H1 (cell line): ENCODE measurements around the gene LDB1. TPM values are rescaled to one million over a fixed set of nuclear protein-coding genes. Genes with fewer than 3 reads are reported as not detected.

Experiments used
- CTCF ChIA-PET: fragments of 300-600 bp; sonication (Branson Sonifier 250); formaldehyde crosslinking; loops from one replicate; lab custom pipeline; 2021; ENCODE audit not compliant: partially characterized antibody; lab: Charles Lee
- POLR2A ChIA-PET: fragments of 300-600 bp; sonication (Branson Sonifier 250); formaldehyde crosslinking; loops from one replicate; lab custom pipeline; 2021; ENCODE audit warnings: inconsistent platforms; ENCODE audit not compliant: partially characterized antibody; lab: Charles Lee
- DNase-seq, 2 experiments: peaks; one replicate each; pipeline versions ENCODE4 v3.0.0 to v3.0.0-alpha.2; 2010 to 2022; ENCODE audit warnings: low spot score in 2 of 2, low read depth in 1 of 2, mixed read lengths in 1 of 2
- FAIRE-seq: peaks from 2 replicates; lab custom pipeline; 2011; peaks lifted over from hg19 to GRCh38; lab: Jason Lieb, UNC
- H2AFZ ChIP-seq: 2 replicates; pipeline ENCODE4 v1.8.1; 2012; ENCODE audit warnings: low read length, inconsistent platforms
- H2AK5ac ChIP-seq: 2 replicates; pipeline ENCODE4 v1.6.1; 2013; ENCODE audit warnings: low read depth, low read length
- H2BK120ac ChIP-seq: replicated peaks from 2 replicates; pipeline ENCODE3; 2013; ENCODE audit warnings: low read depth, low read length, inconsistent platforms
- H2BK12ac ChIP-seq: 2 replicates; pipeline ENCODE4 v1.6.1; 2013; ENCODE audit warnings: low read depth, low read length
- H2BK15ac ChIP-seq: 2 replicates; pipeline ENCODE4 v1.6.1; 2013; ENCODE audit warnings: low read length
- H2BK20ac ChIP-seq: 2 replicates; pipeline ENCODE4 v1.6.1; 2013; ENCODE audit warnings: low read length
- H2BK5ac ChIP-seq: 2 replicates; pipeline ENCODE4 v1.6.1; 2013; ENCODE audit warnings: low read depth, low read length
- H3K14ac ChIP-seq: 2 replicates; pipeline ENCODE4 v1.6.1; 2013; ENCODE audit warnings: inconsistent platforms; ENCODE audit not compliant: insufficient read length
- H3K18ac ChIP-seq: 2 replicates; pipeline ENCODE4 v1.6.1; 2013; ENCODE audit warnings: low read length; ENCODE audit errors: extremely low read depth
- H3K23ac ChIP-seq: 2 replicates; pipeline ENCODE4 v1.6.1; 2013; ENCODE audit warnings: inconsistent platforms; ENCODE audit not compliant: insufficient read length
- H3K23me2 ChIP-seq: 2 replicates; pipeline ENCODE4 v1.6.1; 2013; ENCODE audit warnings: low read depth, low read length
- H3K27ac ChIP-seq: 2 replicates; pipeline ENCODE4 v1.6.1; 2011; ENCODE audit warnings: low read depth, low read length, inconsistent platforms
- H3K27me3 ChIP-seq, 4 experiments: replicated peaks in 1 of 4; 1 replicate in 1 of 4; 2 replicates in 3 of 4; pipeline versions ENCODE4 v1.6.1 to v1.8.1; 2011 to 2013; ENCODE audit warnings: low read length in 3 of 4, mild to moderate bottlenecking in 3 of 4, inconsistent platforms in 2 of 4, mixed read lengths in 2 of 4, moderate library complexity in 1 of 4; ENCODE audit not compliant: control insufficient read depth in 3 of 4, insufficient read depth in 3 of 4; ENCODE audit errors: extremely low read depth in 1 of 4
- H3K36me3 ChIP-seq, 4 experiments: 2 replicates each; pipeline versions ENCODE4 v1.6.1 to v1.8.1; 2011 to 2013; ENCODE audit warnings: mild to moderate bottlenecking in 4 of 4, low read length in 3 of 4, moderate library complexity in 2 of 4, control low read depth in 1 of 4, inconsistent platforms in 1 of 4; ENCODE audit not compliant: insufficient read depth in 4 of 4, control insufficient read depth in 2 of 4
- H3K4ac ChIP-seq: replicated peaks from 2 replicates; pipeline ENCODE3; 2013; ENCODE audit warnings: low read length, low read depth, mixed read lengths, inconsistent platforms; ENCODE audit not compliant: insufficient read length
- H3K4me1 ChIP-seq, 4 experiments: replicated peaks in 1 of 4; 1 replicate in 1 of 4; 2 replicates in 3 of 4; pipeline versions ENCODE4 v1.6.1 to v1.8.1; 2011 to 2013; ENCODE audit warnings: low read length in 3 of 4, inconsistent platforms in 2 of 4, mixed read lengths in 1 of 4; ENCODE audit not compliant: insufficient read depth in 4 of 4, control insufficient read depth in 3 of 4
- H3K4me2 ChIP-seq, 2 experiments: 2 replicates each; pipeline versions ENCODE4 v1.6.1 to v1.8.1; 2011 to 2013; ENCODE audit warnings: low read depth in 2 of 2, low read length in 2 of 2, control low read depth in 1 of 2, inconsistent platforms in 1 of 2, mild to moderate bottlenecking in 1 of 2; ENCODE audit not compliant: insufficient read depth in 1 of 2
- H3K4me3 ChIP-seq, 4 experiments: fragments of 200-600, 300-600 bp in 1 of 4; sonication (generic), shearing (Covaris generic), sonication (Bioruptor Twin) in 1 of 4; 2 replicates each; pipeline versions ENCODE4 v1.5.1 to v1.8.1; 2011 to 2016; ENCODE audit warnings: low read length in 4 of 4, low read depth in 3 of 4, control low read depth in 2 of 4, inconsistent platforms in 2 of 4, mild to moderate bottlenecking in 2 of 4, mixed read lengths in 1 of 4, moderate library complexity in 1 of 4; ENCODE audit not compliant: insufficient read depth in 2 of 4; ENCODE audit errors: extremely low read depth in 1 of 4
- H3K56ac ChIP-seq: replicated peaks from 2 replicates; pipeline ENCODE3; 2013; ENCODE audit warnings: low read depth, mild to moderate bottlenecking, mixed read lengths, low read length, inconsistent platforms; ENCODE audit not compliant: insufficient read length
- H3K79me1 ChIP-seq: 2 replicates; pipeline ENCODE4 v1.6.1; 2013; ENCODE audit warnings: low read depth, low read length, control low read depth
- H3K79me2 ChIP-seq, 2 experiments: 2 replicates each; pipeline versions ENCODE4 v1.6.1 to v1.8.1; 2012 to 2013; ENCODE audit warnings: low read length in 2 of 2, mild to moderate bottlenecking in 2 of 2, inconsistent platforms in 1 of 2; ENCODE audit not compliant: insufficient read depth in 2 of 2, control insufficient read depth in 1 of 2
- H3K9ac ChIP-seq, 4 experiments: replicated peaks in 1 of 4; 1 replicate in 1 of 4; 2 replicates in 3 of 4; pipeline versions ENCODE4 v1.6.1 to v1.8.1; 2011 to 2013; ENCODE audit warnings: low read depth in 3 of 4, low read length in 3 of 4, control low read depth in 2 of 4, mild to moderate bottlenecking in 2 of 4, moderate library complexity in 2 of 4, inconsistent platforms in 1 of 4; ENCODE audit errors: extremely low read depth in 1 of 4
- H3K9me3 ChIP-seq, 2 experiments: 2 replicates each; pipeline versions ENCODE4 v1.6.1 to v1.8.1; 2012 to 2013; ENCODE audit warnings: mild to moderate bottlenecking in 2 of 2, moderate library complexity in 2 of 2, control low read depth in 1 of 2, inconsistent platforms in 1 of 2, low read depth in 1 of 2, low read length in 1 of 2, mixed read lengths in 1 of 2; ENCODE audit not compliant: insufficient read depth in 2 of 2
- H4K20me1 ChIP-seq, 2 experiments: replicated peaks in 1 of 2; 2 replicates each; pipeline versions ENCODE3 to v1.8.1; 2011 to 2013; ENCODE audit warnings: inconsistent platforms in 2 of 2, low read length in 2 of 2, mild to moderate bottlenecking in 1 of 2; ENCODE audit not compliant: insufficient read depth in 2 of 2, control insufficient read depth in 1 of 2
- H4K5ac ChIP-seq: 2 replicates; pipeline ENCODE4 v1.6.1; 2013; ENCODE audit warnings: low read length, low read depth, mixed read lengths, inconsistent platforms; ENCODE audit not compliant: insufficient read length
- H4K8ac ChIP-seq: 2 replicates; pipeline ENCODE4 v1.8.0; 2013; ENCODE audit warnings: mild to moderate bottlenecking, moderate library complexity, low read length, inconsistent platforms; ENCODE audit not compliant: insufficient read depth; ENCODE audit errors: extremely low read depth
- H4K91ac ChIP-seq: replicated peaks from 2 replicates; pipeline ENCODE3; 2013; ENCODE audit warnings: low read length, mixed read lengths, inconsistent platforms; ENCODE audit not compliant: insufficient read length
- ATF2 ChIP-seq: IDR thresholded peaks from 2 replicates; pipeline ENCODE4 v1.6.1; 2012; ENCODE audit warnings: low read length, inconsistent platforms
- CBX5 ChIP-seq: fragments of 300-800, 300-1000 bp; sonication (generic); IDR thresholded peaks from 2 replicates; pipeline ENCODE4 v1.7.1; 2016; ENCODE audit warnings: antibody characterized with exemption, low read length, low read depth
- EGR1 ChIP-seq: IDR thresholded peaks from 2 replicates; pipeline ENCODE4 v1.6.1; 2011; ENCODE audit warnings: low read depth, low read length, borderline replicate concordance
- FOSL1 ChIP-seq: IDR thresholded peaks from 2 replicates; pipeline ENCODE4 v1.6.1; 2011; ENCODE audit warnings: mild to moderate bottlenecking, low read depth, low read length, moderate library complexity; ENCODE audit not compliant: insufficient read depth
- MAFK ChIP-seq: IDR thresholded peaks from 2 replicates; pipeline ENCODE4 v1.6.1; 2012; ENCODE audit warnings: low read depth, mild to moderate bottlenecking, improper control_type of control experiment, low read length
- RAD21 ChIP-seq, 2 experiments: IDR thresholded peaks in 1 of 2; conservative IDR thresholded peaks in 1 of 2; 2 replicates each; pipeline ENCODE4 v1.6.1; 2011; ENCODE audit warnings: low read depth in 2 of 2, low read length in 2 of 2, improper control_type of control experiment in 1 of 2, inconsistent platforms in 1 of 2, mild to moderate bottlenecking in 1 of 2, moderate library complexity in 1 of 2
- RBBP5 ChIP-seq: IDR thresholded peaks from 2 replicates; pipeline ENCODE4 v1.7.1; 2012; ENCODE audit warnings: low read depth, mild to moderate bottlenecking, inconsistent platforms, low read length, moderate library complexity, borderline replicate concordance
- SIRT6 ChIP-seq: IDR thresholded peaks from one replicate; pipeline ENCODE4 v1.7.1; 2012; ENCODE audit warnings: low read length, inconsistent platforms
- SP4 ChIP-seq: IDR thresholded peaks from 2 replicates; pipeline ENCODE4 v1.6.1; 2012; ENCODE audit warnings: low read length, inconsistent platforms
- WGBS, 2 experiments: shearing (Covaris generic) in 1 of 2; methylation state at CpG; one replicate each; pipeline versions ENCODE4 v1.1.6 to v1.1.7; 2013 to 2015; ENCODE audit warnings: low lambda C conversion rate in 2 of 2, mixed read lengths in 2 of 2, inconsistent platforms in 1 of 2, low coverage in 1 of 2, missing lambda C conversion rate in 1 of 2; ENCODE audit not compliant: insufficient replicate concordance in 2 of 2, insufficient coverage in 1 of 2, insufficient read length in 1 of 2; ENCODE audit errors: extremely low coverage in 1 of 2, missing lambda C conversion rate in 1 of 2; 5-methylcytosine and 5-hydroxymethylcytosine counted together
- polyA plus RNA-seq, 7 experiments: library from polyadenylated mRNA; depleted of rRNA in 3 of 7; stranded (reverse) in 5 of 7; unstranded in 2 of 7; fragments of >200 nt in 5 of 7; fragments of 200-250 nt in 2 of 7; gene quantifications; 1 replicate in 5 of 7; 2 replicates in 1 of 7; 4 replicates in 1 of 7; pipeline versions ENCODE4 v1.2.1 to v1.2.3, GENCODE V29; 2011 to 2013; ENCODE audit warnings: missing spikeins in 2 of 7, mixed read lengths in 2 of 7
- total RNA-seq: library from RNA; stranded (reverse); fragmentation: NEBNext Ultra II Directional; extraction: Animal tissue kit (Norgen Biotek cat#: 25700); gene quantifications from 2 replicates; pipeline ENCODE4 v1.2.1, GENCODE V29; 2021

The LDB1 gene
- total and polyA plus RNA-seq, 2 of the 8 experiments (the other 6 are each of a cell fraction or from before 2014, with no cell fraction given) = 88.4 to 138 TPM

- H3K9ac ChIP-seq = peak overlapping the region in 3 of 4 experiments; percentile 75 to 84 (median 76); a peak in 6 of 7 replicates
- no peak overlapping the region for H3K14ac ChIP-seq
- peaks cover 21% of the 10 kb centered on the region for H3K23me2 ChIP-seq
- H3K18ac ChIP-seq = peak overlapping the region; percentile 89
- H2BK20ac ChIP-seq = peak overlapping the region; percentile 64; the same call in 1 of the 2 replicates
- H2BK15ac ChIP-seq = 0 out of 2 replicates have a peak overlapping the region, but pooled peaks have one; percentile 68
- peaks cover 0 to 3% of the 10 kb centered on the region in 2 experiments for H4K20me1 ChIP-seq
- CTCF ChIA-PET = interaction anchor here (0.7 to 4.5 kb wide), 5 partner anchors 10 to 47 kb away, joined by 3 to 28 read pairs (median 10); partner anchors contain the start of gene PPRC1
- no peak overlapping the region for H2AFZ ChIP-seq
- no peak overlapping the region for H3K23ac ChIP-seq
- peak overlapping the region; percentile 34 for H2BK120ac ChIP-seq
- H4K91ac ChIP-seq = peak overlapping the region; percentile 89
- DNase-seq = peak; percentile 89 to 91
- H3K79me2 ChIP-seq = peaks cover 8 to 33% of the 10 kb centered on the region in 2 experiments
- 1% methylated on average over 15 of the region's 15 CpGs; no CpG with 5 or more reads in 1 of the 2 experiments for WGBS, 2 experiments
- no peak overlapping the region; the same call in 1 of the 2 replicates for H2AK5ac ChIP-seq
- H2BK5ac ChIP-seq = peak overlapping the region; percentile 98
- H2BK12ac ChIP-seq = peak overlapping the region; percentile 94
- H3K4ac ChIP-seq = peak overlapping the region; percentile 3
- peak overlapping the region; percentile 65 to 94 for H3K4me2 ChIP-seq
- H3K9me3 ChIP-seq = no peaks in the 10 kb centered on the region
- H3K27ac ChIP-seq = peak overlapping the region; percentile 85
- peak overlapping the region; percentile 76; the same call in 1 of the 2 replicates for H4K8ac ChIP-seq
- H3K79me1 ChIP-seq = peaks cover 3% of the 10 kb centered on the region; the same call in 1 of the 2 replicates
- H3K4me1 ChIP-seq = peaks cover 22 to 42% (median 28%) of the 10 kb centered on the region in 4 experiments
- H3K27me3 ChIP-seq = no peaks in the 10 kb centered on the region
- H3K56ac ChIP-seq = peak overlapping the region; percentile 92
- POLR2A ChIA-PET = interaction anchor here (0.6 to 4.0 kb wide), 17 partner anchors 7 to 523 kb away, joined by 3 to 37 read pairs (median 4); partner anchors contain the start of genes NOLC1, OGA, PPRC1 and TRIM8
- H3K4me3 ChIP-seq = peak overlapping the region; percentile 80 to 93 (median 84)
- H4K5ac ChIP-seq = peak overlapping the region; percentile 81
- peak; percentile 85 for FAIRE-seq
- no peaks in the 10 kb centered on the region for H3K36me3 ChIP-seq
- no peak for TF ChIP-seq CBX5
- no peak for TF ChIP-seq SP4
- no peak for TF ChIP-seq MAFK
- no peak for TF ChIP-seq RAD21 (IDR thresholded peaks at IDR 0.05 in 1 of 2, conservative IDR thresholded peaks at IDR 0.05 in 1 of 2; ENCODE audit: low read depth in 2 of 2, low read length in 2 of 2)
- TF ChIP-seq RBBP5 = peak; percentile 58; the same call in 1 of the 2 replicates
- no peak for TF ChIP-seq FOSL1
- TF ChIP-seq EGR1 = no peak
- TF ChIP-seq ATF2 = no peak; the same call in 1 of the 2 replicates
- TF ChIP-seq SIRT6 = no peak
Measured at GRCh38 chr10:102120991-102121738, 997 bp upstream of the LDB1 start.
